ENCODE data around the gene PHLDA3. TPM values are rescaled to one million over a fixed set of nuclear protein-coding genes. Genes with fewer than 3 reads are reported as not detected.

The PHLDA3 gene
- total RNA-seq, 2 donors from 2014 or later, result 25.2 to 48.8 TPM

GRCh38 chr1:201459775-201460174 is 9.2 kb downstream of the PHLDA3 start:
- peaks cover 18% of the 10 kb centered on the region for H3K4me1 ChIP-seq
- no peak overlapping the region for H3K4me3 ChIP-seq
- no peak for TF ChIP-seq CTCF (IDR thresholded peaks at IDR 0.05)
- no peak for TF ChIP-seq POLR2A (IDR thresholded peaks at IDR 0.05)
- ATAC-seq (no peak), DNase-seq (no peak)
- no peak overlapping the region for H3K27ac ChIP-seq
- no peaks in the 10 kb centered on the region for H3K36me3 ChIP-seq (replicated peaks in 1 of 2; ENCODE audit: insufficient read depth in 1 of 2, low read depth in 2 of 2)
- no peaks in the 10 kb centered on the region for H3K9me3 ChIP-seq
- no peaks in the 10 kb centered on the region for H3K27me3 ChIP-seq
- WGBS, 2 donors, result 78% methylated on average over 5 of the region's 5 CpGs; no CpG with 5 or more reads in 1 of the 2 donors
- intact Hi-C loops (cut with DNase I), result no loop called here

- no peaks in the 10 kb centered on the region for H3K36me3 ChIP-seq (replicated peaks in 1 of 2; ENCODE audit: insufficient read depth in 1 of 2, low read depth in 2 of 2)
- no peak overlapping the region for H3K4me3 ChIP-seq
- H3K27ac ChIP-seq, result no peak overlapping the region
- H3K9me3 ChIP-seq, result no peaks in the 10 kb centered on the region
- WGBS, 2 donors, result 82 to 89% methylated on average over 3 of the region's 3 CpGs
- ATAC-seq (no peak), DNase-seq (no peak)
- TF ChIP-seq POLR2A (IDR thresholded peaks at IDR 0.05) (no peak), CTCF (IDR thresholded peaks at IDR 0.05) (no peak)
- intact Hi-C loops (cut with DNase I), result no loop called here
- H3K4me1 ChIP-seq, result peaks cover 18% of the 10 kb centered on the region
- H3K27me3 ChIP-seq, result no peaks in the 10 kb centered on the region
Observed at GRCh38 chr1:201459052-201459451, 9.9 kb downstream of the PHLDA3 start.

- 68 to 83% methylated on average over 4 of the region's 4 CpGs for WGBS, 2 donors
- Histone ChIP-seq H3K9me3 (no peaks in the 10 kb centered on the region), H3K27ac (no peak overlapping the region), H3K27me3 (no peaks in the 10 kb centered on the region), H3K4me3 (no peak overlapping the region), H3K4me1 (peaks cover 18% of the 10 kb centered on the region), H3K36me3 (replicated peaks in 1 of 2; ENCODE audit: insufficient read depth in 1 of 2, low read depth in 2 of 2) (no peaks in the 10 kb centered on the region)
- ATAC-seq, result no peak
- TF ChIP-seq POLR2A (IDR thresholded peaks at IDR 0.05), result no peak
- no peak for TF ChIP-seq CTCF (IDR thresholded peaks at IDR 0.05)
- intact Hi-C loops (cut with DNase I), result no loop called here
- no peak for DNase-seq
Observed at GRCh38 chr1:201457508-201457960, 11.5 kb downstream of the PHLDA3 start.

- peaks cover 18% of the 10 kb centered on the region for H3K4me1 ChIP-seq
- ATAC-seq, result peak; percentile 48
Observed at GRCh38 chr1:201456499-201457309, 12.3 kb downstream of the PHLDA3 start.

More at GRCh38 chr1:201456499-201457309, 12.3 kb downstream of the PHLDA3 start:
- peak; percentile 21 to 60 (median 34) for DNase-seq
- H3K27ac ChIP-seq, result peak overlapping the region in 2 of 4 donors; percentile 7 to 32
- H3K9me3 ChIP-seq, result no peaks in the 10 kb centered on the region
- H3K36me3 ChIP-seq (replicated peaks in 1 of 2; ENCODE audit: insufficient read depth in 1 of 2, low read depth in 2 of 2), result no peaks in the 10 kb centered on the region
- no peaks in the 10 kb centered on the region for H3K27me3 ChIP-seq
- intact Hi-C loops (cut with DNase I), result no loop called here
- 64 to 70% methylated on average over 11 of the region's 11 CpGs for WGBS, 2 donors
- H3K4me3 ChIP-seq, result no peak overlapping the region
- TF ChIP-seq POLR2A (IDR thresholded peaks at IDR 0.05), result no peak
- no peak for TF ChIP-seq CTCF (IDR thresholded peaks at IDR 0.05)
